ENCODE data around the gene LBR. TPM values are rescaled to one million over a fixed set of nuclear protein-coding genes. Genes with fewer than 3 reads are reported as not detected.

LBR gene
- polyA plus RNA-seq (2013, experiment 1 of 2): 82.5 TPM
- polyA plus RNA-seq (2013, experiment 2 of 2): 83.8 TPM

DNA sequence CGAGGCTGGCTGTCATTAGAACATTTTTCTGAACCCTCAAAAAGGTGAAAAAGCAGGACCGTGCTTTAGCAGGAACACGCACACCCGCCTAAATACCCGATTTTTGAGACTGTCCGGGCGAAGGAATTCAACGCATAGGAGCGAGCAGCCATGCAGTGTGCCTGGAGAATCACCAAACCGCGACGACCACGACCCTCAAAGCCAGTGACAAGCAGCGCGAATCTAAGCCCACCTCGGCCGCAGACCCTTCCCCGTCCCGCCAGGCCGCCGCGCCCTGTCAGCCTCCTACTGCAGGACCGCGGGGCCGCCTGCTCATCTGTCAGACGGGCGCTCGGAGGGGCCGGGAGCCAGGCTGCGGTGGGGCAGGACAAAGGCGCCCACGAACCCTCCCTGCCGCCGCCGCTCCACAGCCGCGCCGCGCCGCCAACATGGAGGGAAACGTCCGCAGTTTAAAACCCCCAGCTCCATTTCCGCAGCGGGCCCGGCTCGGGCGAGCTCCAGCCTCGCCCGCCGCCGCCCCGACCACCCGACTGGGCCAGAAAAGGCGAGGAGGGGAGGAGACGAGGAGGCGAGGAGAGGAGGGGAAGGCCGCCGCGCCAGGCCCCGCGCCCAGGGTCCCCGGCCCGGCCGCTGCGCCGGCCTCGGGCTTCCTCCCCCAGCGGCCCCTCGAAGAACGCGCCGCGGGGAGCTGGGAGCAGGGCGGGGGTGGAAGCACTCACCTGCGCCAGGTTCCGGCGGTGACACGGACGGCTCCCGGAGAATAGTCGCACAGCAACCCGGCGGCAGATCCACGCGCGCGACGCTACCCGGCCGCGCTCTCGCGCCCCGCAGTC lies at the start of gene LBR:
TSS of gene LBR (minus strand) at position 804 of the 833 bp plus-strand sequence. CDS start 3,963 bp downstream, outside the sequence.
- Histone ChIP-seq H3K27ac (replicated peaks; ENCODE audit: low read length) (peak within 1 kb of the TSS; percentile 97), H2BK15ac (ENCODE audit: low read length) (peak within 1 kb of the TSS; percentile 88), H2AK5ac (ENCODE audit: low read depth, low read length) (peak within 1 kb of the TSS; percentile 97), H3K23ac (ENCODE audit: low read depth, low read length, poor library complexity) (peak within 1 kb of the TSS; percentile 94), H3K14ac (ENCODE audit: low read length) (peak within 1 kb of the TSS; percentile 72), H4K8ac (ENCODE audit: low read depth, low read length) (no peak within 1 kb of the TSS), H3K18ac (ENCODE audit: low read length) (peak within 1 kb of the TSS; percentile 99), H2BK12ac (ENCODE audit: low read length) (no peak within 1 kb of the TSS), H3K9ac (ENCODE audit: low read depth, low read length, poor library complexity) (peak within 1 kb of the TSS; percentile 95), H3K4ac (ENCODE audit: low read length) (peak within 1 kb of the TSS; percentile 20), H2AFZ (ENCODE audit: low read length) (peak within 1 kb of the TSS; percentile 84), H3K36me3 (replicated peaks in 1 of 2; ENCODE audit: control insufficient read depth in 2 of 2, insufficient read depth in 2 of 2, low read length in 2 of 2) (peaks cover 3 to 15% of the 10 kb centered on the region in 2 donors), H4K91ac (ENCODE audit: low read depth, low read length, poor library complexity) (no peak within 1 kb of the TSS), H3K4me2 (ENCODE audit: insufficient read depth, low read length, poor library complexity, severe bottlenecking) (peak within 1 kb of the TSS; percentile 89), H3K4me3 (ENCODE audit: low read length in 2 of 2) (peak within 1 kb of the TSS; percentile 96 to 99), H3K79me1 (ENCODE audit: low read depth, low read length) (peaks cover 4% of the 10 kb centered on the region), H3K27me3 (ENCODE audit: control insufficient read depth in 3 of 3, insufficient read depth in 3 of 3, low read depth in 1 of 3, low read length in 3 of 3) (no peaks in the 10 kb centered on the region), H2BK5ac (ENCODE audit: low read length) (peak within 1 kb of the TSS; percentile 90), H3K9me3 (replicated peaks in 1 of 2; ENCODE audit: control insufficient read depth in 2 of 2, insufficient read depth in 1 of 2, low read depth in 1 of 2, low read length in 2 of 2) (peaks cover 4 to 5% of the 10 kb centered on the region in 2 donors), H2BK120ac (ENCODE audit: low read depth, low read length) (peak within 1 kb of the TSS; percentile 89), H3K4me1 (ENCODE audit: control insufficient read depth in 2 of 2, insufficient read depth in 1 of 2, low read depth in 1 of 2, low read length in 2 of 2) (peaks cover 13 to 15% of the 10 kb centered on the region in 2 donors)
- no CpG with 5 or more reads among the region's 94 CpGs for WGBS, 2 donors (ENCODE audit: extremely low coverage in 2 of 2, insufficient read length in 2 of 2, insufficient replicate concordance in 1 of 2)
- DNase-seq (ENCODE audit: low spot score): peak; percentile 40

- H3K27me3 ChIP-seq (ENCODE audit: control insufficient read depth in 3 of 3, insufficient read depth in 3 of 3, low read depth in 1 of 3, low read length in 3 of 3): no peaks in the 10 kb centered on the region
- H3K4me3 ChIP-seq (ENCODE audit: low read length in 2 of 2): no peak overlapping the region
- WGBS, 2 donors (ENCODE audit: extremely low coverage in 2 of 2, insufficient read length in 2 of 2, insufficient replicate concordance in 1 of 2): no CpG with 5 or more reads among the region's 6 CpGs
- H4K8ac ChIP-seq (ENCODE audit: low read depth, low read length): no peak overlapping the region
- no peak overlapping the region for H3K18ac ChIP-seq (ENCODE audit: low read length)
- H2BK12ac ChIP-seq (ENCODE audit: low read length): no peak overlapping the region
- no peak overlapping the region for H4K91ac ChIP-seq (ENCODE audit: low read depth, low read length, poor library complexity)
- no peak overlapping the region for H3K9ac ChIP-seq (ENCODE audit: low read depth, low read length, poor library complexity)
- H3K79me1 ChIP-seq (ENCODE audit: low read depth, low read length): no peaks in the 10 kb centered on the region
- H3K4me1 ChIP-seq (ENCODE audit: control insufficient read depth in 2 of 2, insufficient read depth in 1 of 2, low read depth in 1 of 2, low read length in 2 of 2): peaks cover 3 to 7% of the 10 kb centered on the region in 2 donors
- H2AK5ac ChIP-seq (ENCODE audit: low read depth, low read length): no peak overlapping the region
- no peak overlapping the region for H3K4ac ChIP-seq (ENCODE audit: low read length)
- H3K23ac ChIP-seq (ENCODE audit: low read depth, low read length, poor library complexity): no peak overlapping the region
- no peak overlapping the region for H3K4me2 ChIP-seq (ENCODE audit: insufficient read depth, low read length, poor library complexity, severe bottlenecking)
- no peaks in the 10 kb centered on the region for H3K9me3 ChIP-seq (replicated peaks in 1 of 2; ENCODE audit: control insufficient read depth in 2 of 2, insufficient read depth in 1 of 2, low read depth in 1 of 2, low read length in 2 of 2)
- H2AFZ ChIP-seq (ENCODE audit: low read length): no peak overlapping the region
- no peak for DNase-seq (ENCODE audit: low spot score)
- H3K14ac ChIP-seq (ENCODE audit: low read length): no peak overlapping the region
- H2BK15ac ChIP-seq (ENCODE audit: low read length): no peak overlapping the region
- H3K36me3 ChIP-seq (replicated peaks in 1 of 2; ENCODE audit: control insufficient read depth in 2 of 2, insufficient read depth in 2 of 2, low read length in 2 of 2): no peaks in the 10 kb centered on the region
- no peak overlapping the region for H3K27ac ChIP-seq (replicated peaks; ENCODE audit: low read length)
- H2BK120ac ChIP-seq (ENCODE audit: low read depth, low read length): no peak overlapping the region
- no peak overlapping the region for H2BK5ac ChIP-seq (ENCODE audit: low read length)
Measured at GRCh38 chr1:225477296-225477911, 49.6 kb upstream of the LBR start.

DNA sequence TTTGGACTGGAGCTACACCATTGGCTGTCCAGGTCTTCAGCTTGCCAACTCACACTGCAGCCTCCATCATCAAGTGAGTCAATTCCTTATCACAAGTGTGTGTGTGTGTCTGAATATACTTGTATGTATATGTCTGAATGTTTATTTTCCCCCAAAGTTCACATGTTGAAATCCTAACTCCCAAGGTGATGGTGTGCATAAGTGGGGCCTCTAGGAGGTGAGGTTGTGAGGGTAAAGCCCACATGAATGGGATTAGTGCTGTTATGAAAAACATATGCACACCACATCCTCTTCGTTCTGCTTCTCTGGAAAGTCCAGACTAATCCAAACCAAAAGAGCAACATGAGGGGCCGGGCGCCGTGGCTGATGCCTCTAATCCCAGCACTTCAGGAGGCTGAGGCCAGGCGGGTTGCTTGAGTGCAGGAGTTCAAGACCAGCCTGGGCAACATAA lies 48.7 kb upstream of the LBR start:
- Histone ChIP-seq H3K14ac (ENCODE audit: low read length) (no peak overlapping the region), H3K9ac (ENCODE audit: low read depth, low read length, poor library complexity) (no peak overlapping the region), H3K9me3 (replicated peaks in 1 of 2; ENCODE audit: control insufficient read depth in 2 of 2, insufficient read depth in 1 of 2, low read depth in 1 of 2, low read length in 2 of 2) (no peaks in the 10 kb centered on the region), H3K23ac (ENCODE audit: low read depth, low read length, poor library complexity) (no peak overlapping the region), H3K36me3 (replicated peaks in 1 of 2; ENCODE audit: control insufficient read depth in 2 of 2, insufficient read depth in 2 of 2, low read length in 2 of 2) (no peaks in the 10 kb centered on the region), H3K18ac (ENCODE audit: low read length) (no peak overlapping the region), H3K4me2 (ENCODE audit: insufficient read depth, low read length, poor library complexity, severe bottlenecking) (no peak overlapping the region), H2AK5ac (ENCODE audit: low read depth, low read length) (no peak overlapping the region), H3K27ac (replicated peaks; ENCODE audit: low read length) (no peak overlapping the region), H2BK12ac (ENCODE audit: low read length) (no peak overlapping the region), H3K4me1 (ENCODE audit: control insufficient read depth in 2 of 2, insufficient read depth in 1 of 2, low read depth in 1 of 2, low read length in 2 of 2) (peaks cover 0 to 3% of the 10 kb centered on the region in 2 donors), H3K4me3 (ENCODE audit: low read length in 2 of 2) (no peak overlapping the region), H3K4ac (ENCODE audit: low read length) (no peak overlapping the region), H2BK5ac (ENCODE audit: low read length) (no peak overlapping the region), H2BK15ac (ENCODE audit: low read length) (no peak overlapping the region), H4K91ac (ENCODE audit: low read depth, low read length, poor library complexity) (no peak overlapping the region), H2BK120ac (ENCODE audit: low read depth, low read length) (no peak overlapping the region), H2AFZ (ENCODE audit: low read length) (no peak overlapping the region), H3K27me3 (ENCODE audit: control insufficient read depth in 3 of 3, insufficient read depth in 3 of 3, low read depth in 1 of 3, low read length in 3 of 3) (no peaks in the 10 kb centered on the region), H4K8ac (ENCODE audit: low read depth, low read length) (no peak overlapping the region), H3K79me1 (ENCODE audit: low read depth, low read length) (no peaks in the 10 kb centered on the region)
- WGBS, 2 donors (ENCODE audit: extremely low coverage in 2 of 2, insufficient read length in 2 of 2, insufficient replicate concordance in 1 of 2): no CpG with 5 or more reads among the region's 5 CpGs
- DNase-seq (ENCODE audit: low spot score): no peak

- no peak overlapping the region for H2BK120ac ChIP-seq (ENCODE audit: low read depth, low read length)
- no peak overlapping the region for H4K91ac ChIP-seq (ENCODE audit: low read depth, low read length, poor library complexity)
- H2AFZ ChIP-seq (ENCODE audit: low read length): no peak overlapping the region
- no peaks in the 10 kb centered on the region for H3K27me3 ChIP-seq (ENCODE audit: control insufficient read depth in 3 of 3, insufficient read depth in 3 of 3, low read depth in 1 of 3, low read length in 3 of 3)
- peaks cover 0 to 3% of the 10 kb centered on the region in 2 donors for H3K4me1 ChIP-seq (ENCODE audit: control insufficient read depth in 2 of 2, insufficient read depth in 1 of 2, low read depth in 1 of 2, low read length in 2 of 2)
- WGBS, 2 donors (ENCODE audit: extremely low coverage in 2 of 2, insufficient read length in 2 of 2, insufficient replicate concordance in 1 of 2): no CpG with 5 or more reads among the region's 7 CpGs
- H4K8ac ChIP-seq (ENCODE audit: low read depth, low read length): no peak overlapping the region
- H2AK5ac ChIP-seq (ENCODE audit: low read depth, low read length): no peak overlapping the region
- no peak overlapping the region for H3K4me2 ChIP-seq (ENCODE audit: insufficient read depth, low read length, poor library complexity, severe bottlenecking)
- no peak overlapping the region for H3K27ac ChIP-seq (replicated peaks; ENCODE audit: low read length)
- H2BK15ac ChIP-seq (ENCODE audit: low read length): no peak overlapping the region
- H3K18ac ChIP-seq (ENCODE audit: low read length): no peak overlapping the region
- H3K23ac ChIP-seq (ENCODE audit: low read depth, low read length, poor library complexity): no peak overlapping the region
- no peak overlapping the region for H2BK5ac ChIP-seq (ENCODE audit: low read length)
- H3K79me1 ChIP-seq (ENCODE audit: low read depth, low read length): no peaks in the 10 kb centered on the region
- no peak overlapping the region for H3K4ac ChIP-seq (ENCODE audit: low read length)
- no peak overlapping the region for H3K9ac ChIP-seq (ENCODE audit: low read depth, low read length, poor library complexity)
- no peak overlapping the region for H3K4me3 ChIP-seq (ENCODE audit: low read length in 2 of 2)
- H3K9me3 ChIP-seq (replicated peaks in 1 of 2; ENCODE audit: control insufficient read depth in 2 of 2, insufficient read depth in 1 of 2, low read depth in 1 of 2, low read length in 2 of 2): no peaks in the 10 kb centered on the region
- H2BK12ac ChIP-seq (ENCODE audit: low read length): no peak overlapping the region
- DNase-seq (ENCODE audit: low spot score): no peak
- H3K14ac ChIP-seq (ENCODE audit: low read length): no peak overlapping the region
- H3K36me3 ChIP-seq (replicated peaks in 1 of 2; ENCODE audit: control insufficient read depth in 2 of 2, insufficient read depth in 2 of 2, low read length in 2 of 2): no peaks in the 10 kb centered on the region
Measured at GRCh38 chr1:225476100-225476511, 48.3 kb upstream of the LBR start.
